ENCODE data around the gene DRICH1. TPM values are rescaled to one million over a fixed set of nuclear protein-coding genes. Genes with fewer than 3 reads are reported as not detected.

DRICH1 gene
- total RNA-seq, 1 experiment from 2014 or later = not detected

DNA sequence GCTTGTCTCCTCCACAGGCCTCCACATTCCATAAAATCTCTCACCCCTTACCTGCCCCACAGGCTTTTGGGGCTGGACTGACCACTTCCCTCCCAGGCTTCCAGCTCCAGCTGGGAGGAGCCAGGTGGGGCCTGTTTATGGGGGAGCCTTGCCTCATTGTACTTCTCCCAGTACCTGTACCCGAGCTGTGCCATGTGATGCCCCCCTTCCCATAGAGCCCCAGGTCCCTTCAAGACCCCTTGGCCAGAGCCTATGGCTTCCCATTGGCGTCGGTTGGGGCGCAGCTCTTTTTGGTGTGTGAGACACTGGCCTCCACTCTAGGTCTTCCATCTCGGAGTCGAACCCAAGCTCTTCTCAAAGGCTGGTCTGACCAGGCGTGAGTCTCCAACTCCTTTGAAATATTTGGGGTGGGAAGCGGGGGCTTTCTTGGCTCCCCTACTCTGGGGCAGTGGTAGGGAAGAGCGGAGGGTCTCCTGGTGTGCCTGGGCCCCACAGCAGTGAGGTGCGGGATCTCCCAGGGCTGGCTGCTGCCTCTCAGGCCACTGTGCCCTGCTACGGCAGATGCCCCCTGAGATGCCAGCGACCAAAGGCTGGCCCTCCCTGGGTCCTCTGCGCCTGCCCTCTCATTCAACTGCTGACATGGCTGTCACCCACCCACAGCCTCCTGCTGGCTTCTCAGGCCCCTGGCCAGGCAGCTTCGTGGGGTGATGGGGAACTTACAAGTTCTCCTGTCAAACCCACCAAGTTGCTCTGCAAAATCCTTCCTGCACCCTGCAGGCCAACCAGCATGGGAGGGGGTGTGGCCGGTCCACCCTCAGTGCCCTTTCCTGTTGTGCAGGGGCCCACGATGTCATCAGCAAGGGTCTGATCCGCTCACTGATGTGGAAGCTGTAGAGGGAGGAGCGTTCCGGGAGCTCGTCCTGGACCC is 25.7 kb downstream of the DRICH1 start:
- no peak overlapping the region for H3K27ac Mint-ChIP-seq (ENCODE audit: low read depth, unreplicated experiment)
- intact Hi-C loops (cut with micrococcal nuclease) = no loop called here
- TF ChIP-seq, protein P1, sequence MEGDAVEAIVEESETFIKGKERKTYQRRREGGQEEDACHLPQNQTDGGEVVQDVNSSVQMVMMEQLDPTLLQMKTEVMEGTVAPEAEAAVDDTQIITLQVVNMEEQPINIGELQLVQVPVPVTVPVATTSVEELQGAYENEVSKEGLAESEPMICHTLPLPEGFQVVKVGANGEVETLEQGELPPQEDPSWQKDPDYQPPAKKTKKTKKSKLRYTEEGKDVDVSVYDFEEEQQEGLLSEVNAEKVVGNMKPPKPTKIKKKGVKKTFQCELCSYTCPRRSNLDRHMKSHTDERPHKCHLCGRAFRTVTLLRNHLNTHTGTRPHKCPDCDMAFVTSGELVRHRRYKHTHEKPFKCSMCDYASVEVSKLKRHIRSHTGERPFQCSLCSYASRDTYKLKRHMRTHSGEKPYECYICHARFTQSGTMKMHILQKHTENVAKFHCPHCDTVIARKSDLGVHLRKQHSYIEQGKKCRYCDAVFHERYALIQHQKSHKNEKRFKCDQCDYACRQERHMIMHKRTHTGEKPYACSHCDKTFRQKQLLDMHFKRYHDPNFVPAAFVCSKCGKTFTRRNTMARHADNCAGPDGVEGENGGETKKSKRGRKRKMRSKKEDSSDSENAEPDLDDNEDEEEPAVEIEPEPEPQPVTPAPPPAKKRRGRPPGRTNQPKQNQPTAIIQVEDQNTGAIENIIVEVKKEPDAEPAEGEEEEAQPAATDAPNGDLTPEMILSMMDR (IDR thresholded peaks at IDR 0.05; ENCODE audit: unreplicated experiment) = no peak
- H3K36me3 Mint-ChIP-seq (ENCODE audit: insufficient read depth, unreplicated experiment) = peaks cover 6% of the 10 kb centered on the region
- H3K4me3 Mint-ChIP-seq (ENCODE audit: unreplicated experiment) = no peak overlapping the region
- no peaks in the 10 kb centered on the region for H3K4me1 Mint-ChIP-seq (ENCODE audit: insufficient read depth, unreplicated experiment)
- H3K27me3 Mint-ChIP-seq (ENCODE audit: insufficient read depth, unreplicated experiment) = peaks cover 32% of the 10 kb centered on the region
- H3K9me3 Mint-ChIP-seq (ENCODE audit: unreplicated experiment) = no peaks in the 10 kb centered on the region
- no TSS peak for BruUV-seq (replicated peaks)
- DNase-seq (ENCODE audit: unreplicated experiment) = no peak
- CTCF ChIA-PET = interaction anchor here (0.7 to 1.3 kb wide), 3 partner anchors 24 to 647 kb away, joined by 3 read pairs; no protein-coding TSS in a partner anchor
- POLR2A ChIA-PET = interaction anchor here (0.5 kb wide), 1 partner anchor 410 kb away, joined by 3 read pairs; no protein-coding TSS in a partner anchor

DNA sequence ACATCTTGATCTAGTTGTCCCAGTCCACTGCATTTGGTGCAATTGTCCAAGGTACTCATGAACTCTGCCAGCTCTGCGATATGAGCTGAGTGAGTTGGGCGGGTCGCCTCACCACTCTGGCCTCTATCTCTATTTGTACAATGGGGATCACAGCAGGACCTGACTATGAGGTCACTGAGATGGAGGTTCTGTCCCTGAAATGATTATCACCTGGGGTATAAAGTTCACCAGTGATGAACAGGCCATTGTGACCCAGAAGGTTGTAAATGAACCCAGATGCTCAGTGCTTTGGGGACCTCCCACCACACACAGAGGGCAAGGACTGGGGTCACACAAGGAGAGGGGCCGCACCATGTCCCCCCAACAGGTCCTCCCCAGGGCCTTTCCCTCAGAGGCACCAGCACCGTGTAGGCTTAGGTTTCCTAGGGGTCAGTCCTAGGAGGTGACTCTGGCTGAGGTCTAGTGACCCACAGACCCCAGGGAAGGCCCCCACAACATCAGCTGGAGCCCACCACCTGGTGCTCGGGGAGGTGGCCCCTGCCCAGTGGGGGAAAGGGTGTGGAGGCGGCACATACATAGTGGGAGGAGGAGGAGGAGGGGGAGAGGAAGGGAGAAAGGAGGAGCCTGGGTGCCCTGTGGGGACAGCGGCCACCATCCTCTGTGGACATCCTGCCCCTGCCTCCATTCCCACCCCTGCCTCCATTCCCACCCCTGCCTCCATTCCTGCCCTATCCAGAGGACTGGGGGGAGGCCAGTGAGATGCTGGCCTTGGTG is 27.0 kb downstream of the DRICH1 start:
- ChIA-PET CTCF (interaction anchor here (0.5 to 1.2 kb wide), 2 partner anchors 216 to 646 kb away, joined by 3 read pairs; no protein-coding TSS in a partner anchor), POLR2A (no interaction called here)
- H3K9me3 Mint-ChIP-seq (ENCODE audit: unreplicated experiment) = no peaks in the 10 kb centered on the region
- intact Hi-C loops (cut with micrococcal nuclease) = no loop called here
- H3K4me1 Mint-ChIP-seq (ENCODE audit: insufficient read depth, unreplicated experiment) = no peaks in the 10 kb centered on the region
- peaks cover 6% of the 10 kb centered on the region for H3K36me3 Mint-ChIP-seq (ENCODE audit: insufficient read depth, unreplicated experiment)
- no peak for DNase-seq (ENCODE audit: unreplicated experiment)
- peaks cover 29% of the 10 kb centered on the region for H3K27me3 Mint-ChIP-seq (ENCODE audit: insufficient read depth, unreplicated experiment)
- no TSS peak for BruUV-seq (replicated peaks)
- H3K4me3 Mint-ChIP-seq (ENCODE audit: unreplicated experiment) = no peak overlapping the region
- TF ChIP-seq, protein P1 (IDR thresholded peaks at IDR 0.05; ENCODE audit: unreplicated experiment) = no peak
- H3K27ac Mint-ChIP-seq (ENCODE audit: low read depth, unreplicated experiment) = no peak overlapping the region

DNA sequence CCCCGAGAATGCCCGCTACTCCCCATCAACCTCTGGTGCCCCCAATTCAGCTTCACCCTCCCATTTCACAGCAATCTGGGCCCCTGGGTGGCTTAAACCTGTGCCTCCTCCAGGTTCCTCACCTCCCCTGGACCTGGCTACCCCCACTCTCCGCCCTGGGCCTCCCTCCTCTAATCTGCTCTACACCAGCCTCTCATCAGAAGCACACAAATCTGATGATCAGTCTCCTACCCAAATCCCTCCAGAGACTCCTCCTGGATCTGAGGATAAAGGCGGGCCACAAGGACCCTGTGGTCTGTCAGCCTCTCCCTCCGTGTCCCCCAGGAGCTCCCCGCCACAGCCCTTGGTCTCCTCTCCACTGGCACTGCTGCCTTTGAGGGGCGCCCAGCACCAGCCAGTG is 28.9 kb downstream of the DRICH1 start:
- POLR2A ChIA-PET = no interaction called here
- Mint-ChIP-seq H3K4me3 (ENCODE audit: unreplicated experiment) (no peak overlapping the region), H3K9me3 (ENCODE audit: unreplicated experiment) (no peaks in the 10 kb centered on the region), H3K27ac (ENCODE audit: low read depth, unreplicated experiment) (no peak overlapping the region), H3K36me3 (ENCODE audit: insufficient read depth, unreplicated experiment) (peaks cover 6% of the 10 kb centered on the region), H3K4me1 (ENCODE audit: insufficient read depth, unreplicated experiment) (no peaks in the 10 kb centered on the region), H3K27me3 (ENCODE audit: insufficient read depth, unreplicated experiment) (peaks cover 19% of the 10 kb centered on the region)
- intact Hi-C loops (cut with micrococcal nuclease) = no loop called here
- CTCF ChIA-PET = no interaction called here
- TF ChIP-seq, protein P1 (IDR thresholded peaks at IDR 0.05; ENCODE audit: unreplicated experiment) = no peak
- no TSS peak for BruUV-seq (replicated peaks)
- DNase-seq (ENCODE audit: unreplicated experiment) = no peak
